CD8-positive, alpha-beta memory T cell (primary cell): ENCODE data around the gene ARHGEF7. TPM values are rescaled to one million over a fixed set of nuclear protein-coding genes. Genes with fewer than 3 reads are reported as not detected.

Source experiments
- CTCF ChIA-PET: fragments of 350-600 bp; sonication (Branson Sonifier 250); formaldehyde crosslinking; loops from one replicate; lab custom pipeline; 2021; ENCODE audit warnings: antibody characterized with exemption; lab: Charles Lee
- POLR2A ChIA-PET: fragments of 350-600 bp; sonication (Branson Sonifier 250); formaldehyde crosslinking; loops from one replicate; lab custom pipeline; 2021; ENCODE audit warnings: antibody characterized with exemption; lab: Charles Lee
- DNase-seq, 5 donors: peaks; one replicate each; pipeline versions ENCODE4 v3.0.0 to v3.0.0-alpha.2; 2020 to 2022; ENCODE audit warnings: mixed read lengths in 1 of 5
- H3K27ac ChIP-seq: one replicate; pipeline ENCODE4 v1.7.0; 2013; ENCODE audit warnings: low read depth, mild to moderate bottlenecking, low read length, moderate library complexity
- H3K27me3 ChIP-seq: 2 replicates; pipeline ENCODE4 v1.7.0; 2013; ENCODE audit warnings: low read length, mild to moderate bottlenecking; ENCODE audit not compliant: insufficient read depth, poor library complexity, severe bottlenecking
- H3K36me3 ChIP-seq: 2 replicates; pipeline ENCODE4 v1.7.0; 2013; ENCODE audit warnings: mild to moderate bottlenecking, low read length, moderate library complexity; ENCODE audit not compliant: insufficient read depth
- H3K4me1 ChIP-seq: 2 replicates; pipeline ENCODE4 v1.7.0; 2013; ENCODE audit warnings: mild to moderate bottlenecking, low read length, moderate library complexity; ENCODE audit not compliant: insufficient read depth
- H3K4me3 ChIP-seq: 2 replicates; pipeline ENCODE4 v1.7.0; 2013; ENCODE audit warnings: mild to moderate bottlenecking, low read length
- H3K9me3 ChIP-seq: 2 replicates; pipeline ENCODE4 v1.7.0; 2013; ENCODE audit warnings: mild to moderate bottlenecking, low read length
- H3K27ac Mint-ChIP-seq, 8 donors: one replicate each; pipeline ENCODE4 v1.8.0; 2020 to 2021; ENCODE audit warnings: mixed read lengths in 8 of 8, mild to moderate bottlenecking in 6 of 8, inconsistent platforms in 3 of 8, moderate library complexity in 3 of 8
- H3K27me3 Mint-ChIP-seq, 2 donors: one replicate each; pipeline ENCODE4 v1.8.0; 2020 to 2021; ENCODE audit warnings: mixed read lengths in 2 of 2, mild to moderate bottlenecking in 1 of 2, moderate library complexity in 1 of 2
- H3K36me3 Mint-ChIP-seq, 3 donors: one replicate each; pipeline ENCODE4 v1.8.0; 2020 to 2021; ENCODE audit warnings: mixed read lengths in 3 of 3, inconsistent platforms in 1 of 3, mild to moderate bottlenecking in 1 of 3
- H3K4me1 Mint-ChIP-seq, 3 donors: one replicate each; pipeline ENCODE4 v1.8.0; 2020 to 2021; ENCODE audit warnings: mixed read lengths in 3 of 3, inconsistent platforms in 1 of 3, mild to moderate bottlenecking in 1 of 3
- H3K4me3 Mint-ChIP-seq, 7 donors: one replicate each; pipeline ENCODE4 v1.8.0; 2020 to 2021; ENCODE audit warnings: mixed read lengths in 7 of 7, mild to moderate bottlenecking in 6 of 7, moderate library complexity in 4 of 7, inconsistent platforms in 2 of 7
- H3K9me3 Mint-ChIP-seq, 5 donors: one replicate each; pipeline ENCODE4 v1.8.0; 2020 to 2022; ENCODE audit warnings: mixed read lengths in 5 of 5, mild to moderate bottlenecking in 3 of 5, moderate library complexity in 2 of 5, inconsistent platforms in 1 of 5
- polyA plus RNA-seq: library from polyadenylated mRNA; unstranded; fragments of 300-500 nt; fragmentation: Illumina TruSeq; gene quantifications from one replicate; pipeline ENCODE4 v1.2.3, GENCODE V29; 2021
- total RNA-seq, 2 experiments: library from RNA; stranded (reverse); gene quantifications; one replicate each; pipeline ENCODE4 v1.2.3, GENCODE V29; 2021

The ARHGEF7 gene
- total and polyA plus RNA-seq, 3 experiments from 2014 or later: 12.0 to 46.2 (median 45.9) TPM

- no peaks in the 10 kb centered on the region for H3K4me1 Mint-ChIP-seq
- DNase-seq: no peak
- H3K36me3 Mint-ChIP-seq: peaks cover 4 to 15% (median 10%) of the 10 kb centered on the region in 3 donors
- ChIA-PET POLR2A (no interaction called here), CTCF (no interaction called here)
- H3K4me3 ChIP-seq: no peak overlapping the region
- H3K27ac ChIP-seq: no peak overlapping the region
- no peak overlapping the region for H3K4me3 Mint-ChIP-seq
- H3K27ac Mint-ChIP-seq: peak overlapping the region in 1 of 8 donors; percentile 43
- H3K9me3 ChIP-seq: no peaks in the 10 kb centered on the region
- no peaks in the 10 kb centered on the region for H3K36me3 ChIP-seq
- peaks cover 0 to 2% of the 10 kb centered on the region in 2 donors for H3K27me3 Mint-ChIP-seq
- H3K4me1 ChIP-seq: no peaks in the 10 kb centered on the region
- H3K9me3 Mint-ChIP-seq: peaks cover 0 to 3% (median 0%) of the 10 kb centered on the region in 5 donors
- no peaks in the 10 kb centered on the region for H3K27me3 ChIP-seq
Observed at GRCh38 chr13:111317571-111318345, 202.6 kb downstream of the ARHGEF7 start.

GRCh38 chr13:111318386-111318785 lies 203.3 kb downstream of the ARHGEF7 start:
- peaks cover 0 to 2% of the 10 kb centered on the region in 2 donors for H3K27me3 Mint-ChIP-seq
- no peaks in the 10 kb centered on the region for H3K9me3 Mint-ChIP-seq
- H3K4me3 Mint-ChIP-seq: no peak overlapping the region
- ChIA-PET CTCF (no interaction called here), POLR2A (no interaction called here)
- H3K27ac Mint-ChIP-seq: no peak overlapping the region
- no peak for DNase-seq
- no peak overlapping the region for H3K4me3 ChIP-seq
- H3K4me1 ChIP-seq: no peaks in the 10 kb centered on the region
- peaks cover 0 to under 1% (median 0%) of the 10 kb centered on the region in 3 donors for H3K4me1 Mint-ChIP-seq
- no peak overlapping the region for H3K27ac ChIP-seq
- no peaks in the 10 kb centered on the region for H3K9me3 ChIP-seq
- peaks cover 4 to 12% (median 4%) of the 10 kb centered on the region in 3 donors for H3K36me3 Mint-ChIP-seq
- no peaks in the 10 kb centered on the region for H3K36me3 ChIP-seq
- no peaks in the 10 kb centered on the region for H3K27me3 ChIP-seq

- no peak overlapping the region for H3K27ac ChIP-seq
- H3K4me3 Mint-ChIP-seq: no peak overlapping the region
- no peaks in the 10 kb centered on the region for H3K27me3 ChIP-seq
- peaks cover 2 to 5% (median 4%) of the 10 kb centered on the region in 3 donors for H3K4me1 Mint-ChIP-seq
- no peaks in the 10 kb centered on the region for H3K9me3 ChIP-seq
- POLR2A ChIA-PET: no interaction called here
- H3K36me3 Mint-ChIP-seq: peaks cover 4 to 12% (median 4%) of the 10 kb centered on the region in 3 donors
- CTCF ChIA-PET: no interaction called here
- no peaks in the 10 kb centered on the region for H3K9me3 Mint-ChIP-seq
- no peaks in the 10 kb centered on the region for H3K36me3 ChIP-seq
- H3K4me3 ChIP-seq: no peak overlapping the region
- DNase-seq: no peak
- peaks cover 0 to 2% of the 10 kb centered on the region in 2 donors for H3K27me3 Mint-ChIP-seq
- H3K4me1 ChIP-seq: no peaks in the 10 kb centered on the region
- H3K27ac Mint-ChIP-seq: no peak overlapping the region
Observed at GRCh38 chr13:111319521-111319920, 204.4 kb downstream of the ARHGEF7 start.

GRCh38 chr13:111319998-111320911 lies 205.1 kb downstream of the ARHGEF7 start, which contains the start of gene TEX29:
TSS of gene TEX29 (plus strand) at chr13:111320642. CDS start at chr13:111320891, 249 bp downstream.
- H3K36me3 Mint-ChIP-seq: peaks cover 4 to 12% (median 4%) of the 10 kb centered on the region in 3 donors
- Histone ChIP-seq H3K4me3 (no peak within 1 kb of the TSS), H3K9me3 (no peaks in the 10 kb centered on the region), H3K27me3 (no peaks in the 10 kb centered on the region), H3K36me3 (no peaks in the 10 kb centered on the region), H3K27ac (no peak within 1 kb of the TSS), H3K4me1 (no peaks in the 10 kb centered on the region)
- CTCF ChIA-PET: no interaction called here
- POLR2A ChIA-PET: no interaction called here
- H3K4me1 Mint-ChIP-seq: peaks cover 4 to 5% (median 4%) of the 10 kb centered on the region in 3 donors
- H3K4me3 Mint-ChIP-seq: no peak within 1 kb of the TSS
- DNase-seq: no peak
- no peak within 1 kb of the TSS for H3K27ac Mint-ChIP-seq
- H3K27me3 Mint-ChIP-seq: peaks cover 0 to 2% of the 10 kb centered on the region in 2 donors
- H3K9me3 Mint-ChIP-seq: no peaks in the 10 kb centered on the region

GRCh38 chr13:111322001-111322915 lies 207.1 kb downstream of the ARHGEF7 start:
- no peaks in the 10 kb centered on the region for H3K36me3 ChIP-seq
- H3K4me3 ChIP-seq: no peak overlapping the region
- H3K9me3 Mint-ChIP-seq: no peaks in the 10 kb centered on the region
- H3K27ac Mint-ChIP-seq: no peak overlapping the region
- peaks cover 4 to 5% (median 4%) of the 10 kb centered on the region in 3 donors for H3K4me1 Mint-ChIP-seq
- no peak overlapping the region for H3K27ac ChIP-seq
- peaks cover 0 to 2% of the 10 kb centered on the region in 2 donors for H3K27me3 Mint-ChIP-seq
- H3K27me3 ChIP-seq: no peaks in the 10 kb centered on the region
- no peaks in the 10 kb centered on the region for H3K4me1 ChIP-seq
- POLR2A ChIA-PET: no interaction called here
- H3K9me3 ChIP-seq: no peaks in the 10 kb centered on the region
- CTCF ChIA-PET: no interaction called here
- DNase-seq: no peak
- peaks cover 0 to 2% (median 1%) of the 10 kb centered on the region in 3 donors for H3K36me3 Mint-ChIP-seq
- no peak overlapping the region for H3K4me3 Mint-ChIP-seq

DNA sequence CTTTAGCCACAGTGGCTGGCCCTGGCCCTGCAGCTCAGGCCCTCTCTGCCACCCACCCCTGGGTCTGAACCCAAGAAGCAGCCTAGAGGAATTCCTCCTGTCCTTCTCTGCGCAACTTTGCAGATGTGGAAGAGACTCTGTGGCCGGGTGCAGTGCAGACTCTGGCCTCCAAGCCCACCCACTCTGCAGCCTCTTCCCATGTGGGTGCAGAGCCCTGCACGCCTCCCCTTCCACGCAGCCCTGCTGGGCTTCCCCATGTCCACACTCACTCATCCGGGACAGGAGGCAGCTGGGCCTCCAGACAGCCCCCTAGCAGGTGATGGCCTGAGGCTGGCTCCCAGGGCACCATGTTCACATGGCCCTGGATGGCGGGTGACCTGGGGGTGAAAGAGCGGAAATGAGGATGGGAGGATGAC lies 207.8 kb downstream of the ARHGEF7 start:
- CTCF ChIA-PET: no interaction called here
- no peak overlapping the region for H3K27ac Mint-ChIP-seq
- H3K4me3 Mint-ChIP-seq: no peak overlapping the region

GRCh38 chr13:111323549-111323948 lies 208.4 kb downstream of the ARHGEF7 start:
- H3K4me1 Mint-ChIP-seq: peaks cover 4 to 5% (median 4%) of the 10 kb centered on the region in 3 donors
- Histone ChIP-seq H3K27ac (no peak overlapping the region), H3K4me1 (no peaks in the 10 kb centered on the region), H3K4me3 (no peak overlapping the region), H3K27me3 (no peaks in the 10 kb centered on the region), H3K36me3 (no peaks in the 10 kb centered on the region), H3K9me3 (no peaks in the 10 kb centered on the region)
- H3K4me3 Mint-ChIP-seq: no peak overlapping the region
- DNase-seq: no peak
- peaks cover 0 to 3% (median 0%) of the 10 kb centered on the region in 3 donors for H3K36me3 Mint-ChIP-seq
- peaks cover 0 to 2% of the 10 kb centered on the region in 2 donors for H3K27me3 Mint-ChIP-seq
- CTCF ChIA-PET: no interaction called here
- H3K9me3 Mint-ChIP-seq: no peaks in the 10 kb centered on the region
- POLR2A ChIA-PET: no interaction called here
- H3K27ac Mint-ChIP-seq: no peak overlapping the region

More for the DNA sequence above, 207.8 kb downstream of the ARHGEF7 start:
- Mint-ChIP-seq H3K27me3 (peaks cover 0 to 2% of the 10 kb centered on the region in 2 donors), H3K36me3 (peaks cover 0 to 3% (median 0%) of the 10 kb centered on the region in 3 donors), H3K4me1 (peaks cover 4 to 5% (median 4%) of the 10 kb centered on the region in 3 donors), H3K9me3 (no peaks in the 10 kb centered on the region)
- no peaks in the 10 kb centered on the region for H3K4me1 ChIP-seq
- no peaks in the 10 kb centered on the region for H3K9me3 ChIP-seq
- no peaks in the 10 kb centered on the region for H3K36me3 ChIP-seq
- POLR2A ChIA-PET: no interaction called here
- H3K27ac ChIP-seq: no peak overlapping the region
- no peak for DNase-seq
- H3K4me3 ChIP-seq: no peak overlapping the region
- H3K27me3 ChIP-seq: no peaks in the 10 kb centered on the region
